Loucy (cell line): ENCODE results near the gene SSTR3.

Experiments used
- CTCF ChIP-seq: fragments of 200-600 bp; sonication (generic); conservative IDR thresholded peaks from 2 replicates; pipeline ENCODE4 v1.5.1; 2014; ENCODE audit warnings: mild to moderate bottlenecking, antibody characterized with exemption, low read length
- EZH2phosphoT487 ChIP-seq: fragments of 200-600 bp; IDR thresholded peaks from 2 replicates; pipeline ENCODE4 v1.6.1; 2018; ENCODE audit warnings: antibody characterized with exemption, mild to moderate bottlenecking, moderate library complexity, borderline replicate concordance

GRCh38 chr22:37254209-37254866, 42.1 kb upstream of the SSTR3 start:
- TF ChIP-seq CTCF (no peak), EZH2phosphoT487 (no peak)
